NCI-H446 treated with DMSO at 0.1 percent for 48 hours (cell line): ENCODE results near the gene GP5.

Source experiments
- DNase-seq: peaks from one replicate; lab custom pipeline; 2025; lab: John Stamatoyannopoulos, UW

The GP5 gene

GRCh38 chr3:194376241-194376560 is 22.9 kb downstream of the GP5 start:
- DNase-seq = no peak

- DNase-seq = no peak
These were observed 23.4 kb downstream of the GP5 start for GRCh38 chr3:194375473-194376240.

- no peak for DNase-seq
These were observed 24.1 kb downstream of the GP5 start for GRCh38 chr3:194374935-194375334.

GRCh38 chr3:194373899-194374298 is 25.2 kb downstream of the GP5 start:
- no peak for DNase-seq

- DNase-seq = no peak
These were observed 26.0 kb downstream of the GP5 start for GRCh38 chr3:194373028-194373427.

GRCh38 chr3:194370753-194371152 is 28.3 kb downstream of the GP5 start:
- no peak for DNase-seq

GRCh38 chr3:194369522-194370279 is 29.4 kb downstream of the GP5 start, which contains the start of gene LRRC15:
LRRC15 (minus strand) TSS chr3:194369743; CDS start chr3:194361043, 8,700 bp downstream.
- no peak for DNase-seq

GRCh38 chr3:194368918-194369317 is 30.1 kb downstream of the GP5 start:
- DNase-seq = no peak

GRCh38 chr3:194367992-194368841 is 30.8 kb downstream of the GP5 start:
- DNase-seq = no peak

- no peak for DNase-seq
These were observed 33.0 kb downstream of the GP5 start for GRCh38 chr3:194365978-194366490.

- DNase-seq = no peak
These were observed 33.5 kb downstream of the GP5 start for GRCh38 chr3:194365526-194365925.

- DNase-seq = peak; percentile 83
These were observed 34.2 kb downstream of the GP5 start for GRCh38 chr3:194364652-194365434.

GRCh38 chr3:194364314-194364651 is 34.8 kb downstream of the GP5 start:
- DNase-seq = no peak

- DNase-seq = no peak
These were observed 38.5 kb downstream of the GP5 start for GRCh38 chr3:194360568-194360967.

- DNase-seq = no peak
These were observed 41.4 kb downstream of the GP5 start for GRCh38 chr3:194357681-194358080.

- no peak for DNase-seq
These were observed 43.7 kb downstream of the GP5 start for GRCh38 chr3:194355379-194355778.

- no peak for DNase-seq
These were observed 44.8 kb downstream of the GP5 start for GRCh38 chr3:194354315-194354714.

GRCh38 chr3:194352667-194353246 is 46.3 kb downstream of the GP5 start:
- no peak for DNase-seq

GRCh38 chr3:194351952-194352536 is 47.0 kb downstream of the GP5 start:
- no peak for DNase-seq

GRCh38 chr3:194351080-194351672 is 47.9 kb downstream of the GP5 start, which contains the start of gene CPN2:
CPN2 (minus strand) TSS chr3:194351328; CDS start chr3:194342702, 8,626 bp downstream.
- DNase-seq = no peak
